Neutrophil (primary cell): ENCODE data around the gene UBE2D3.

Experiments
- H3K27ac ChIP-seq: fragments of 200-600 bp; sonication (generic); 2 replicates; pipeline ENCODE4 v1.5.1; 2016; ENCODE audit warnings: mild to moderate bottlenecking, moderate library complexity
- H3K27me3 ChIP-seq: fragments of 200-600 bp; sonication (generic); 2 replicates; pipeline ENCODE4 v1.6.0; 2016; ENCODE audit warnings: mild to moderate bottlenecking
- H3K36me3 ChIP-seq: fragments of 200-600 bp; sonication (generic); 2 replicates; pipeline ENCODE4 v1.5.1; 2017
- H3K4me1 ChIP-seq, 2 experiments: fragments of 200-600 bp in 1 of 2; sonication (generic) in 1 of 2; 1 replicate in 1 of 2; 2 replicates in 1 of 2; pipeline versions ENCODE4 v1.5.1 to v1.6.1; 2013 to 2016; ENCODE audit warnings: low read depth in 1 of 2, low read length in 1 of 2, mild to moderate bottlenecking in 1 of 2, moderate library complexity in 1 of 2; ENCODE audit not compliant: control insufficient read depth in 1 of 2, insufficient read depth in 1 of 2
- H3K4me3 ChIP-seq, 2 experiments: fragments of 200-600 bp in 1 of 2; sonication (generic) in 1 of 2; 1 replicate in 1 of 2; 2 replicates in 1 of 2; pipeline ENCODE4 v1.5.1; 2013 to 2016; ENCODE audit warnings: low read depth in 1 of 2, low read length in 1 of 2, mild to moderate bottlenecking in 1 of 2, moderate library complexity in 1 of 2
- H3K9me3 ChIP-seq: fragments of 200-600 bp; sonication (generic); 2 replicates; pipeline ENCODE4 v1.5.1; 2016
- CTCF ChIP-seq: fragments of 200-600 bp; sonication (generic); IDR thresholded peaks from 2 replicates; pipeline ENCODE4 v1.5.1; 2016; ENCODE audit warnings: antibody characterized with exemption

Gene UBE2D3

GRCh38 chr4:102759831-102760644 is 67.3 kb downstream of the UBE2D3 start:
- Histone ChIP-seq H3K9me3 (no peaks in the 10 kb centered on the region), H3K27ac (peak overlapping the region; percentile 99), H3K4me3 (peak overlapping the region; percentile 93 to 99), H3K4me1 (peaks cover 48% of the 10 kb centered on the region in 2 experiments), H3K27me3 (no peaks in the 10 kb centered on the region), H3K36me3 (peaks cover 4% of the 10 kb centered on the region)
- no peak for TF ChIP-seq CTCF

- Histone ChIP-seq H3K36me3 (peaks cover 4% of the 10 kb centered on the region), H3K9me3 (no peaks in the 10 kb centered on the region), H3K4me1 (peaks cover 48% of the 10 kb centered on the region in 2 experiments), H3K27ac (peak overlapping the region; percentile 99), H3K4me3 (peak overlapping the region; percentile 93 to 99), H3K27me3 (no peaks in the 10 kb centered on the region)
- no peak for TF ChIP-seq CTCF
Observed at GRCh38 chr4:102758241-102759160, 68.8 kb downstream of the UBE2D3 start.

GRCh38 chr4:102757681-102758080 is 69.7 kb downstream of the UBE2D3 start:
- peaks cover 50 to 54% of the 10 kb centered on the region in 2 experiments for H3K4me1 ChIP-seq
- H3K36me3 ChIP-seq, result peaks cover 4% of the 10 kb centered on the region
- TF ChIP-seq CTCF, result no peak
- H3K4me3 ChIP-seq, result no peak overlapping the region
- H3K27ac ChIP-seq, result peak overlapping the region; percentile 99
- no peaks in the 10 kb centered on the region for H3K9me3 ChIP-seq
- no peaks in the 10 kb centered on the region for H3K27me3 ChIP-seq

GRCh38 chr4:102754044-102754443 is 73.3 kb downstream of the UBE2D3 start:
- Histone ChIP-seq H3K27me3 (no peaks in the 10 kb centered on the region), H3K9me3 (no peaks in the 10 kb centered on the region), H3K36me3 (peaks cover 9% of the 10 kb centered on the region), H3K27ac (no peak overlapping the region), H3K4me1 (peaks cover 51 to 61% of the 10 kb centered on the region in 2 experiments), H3K4me3 (no peak overlapping the region)
- no peak for TF ChIP-seq CTCF

- no peaks in the 10 kb centered on the region for H3K9me3 ChIP-seq
- H3K4me3 ChIP-seq, result no peak overlapping the region
- peak overlapping the region; percentile 74 for H3K27ac ChIP-seq
- H3K4me1 ChIP-seq, result peaks cover 30 to 40% of the 10 kb centered on the region in 2 experiments
- H3K36me3 ChIP-seq, result peaks cover 18% of the 10 kb centered on the region
- no peak for TF ChIP-seq CTCF
- H3K27me3 ChIP-seq, result no peaks in the 10 kb centered on the region
Observed at GRCh38 chr4:102751941-102752340, 75.4 kb downstream of the UBE2D3 start.
